Mesothelial cell of epicardium (in vitro differentiated cells): ENCODE results near the gene APOF. TPM values are rescaled to one million over a fixed set of nuclear protein-coding genes. Genes with fewer than 3 reads are reported as not detected.

ENCODE experiments used
- DNase-seq, 2 experiments: peaks; one replicate each; pipeline ENCODE4 v3.0.0; 2021; ENCODE audit warnings: low spot score in 2 of 2; ENCODE audit not compliant: unreplicated experiment in 2 of 2
- H3K27ac Mint-ChIP-seq: 2 replicates; pipeline ENCODE4 v1.8.0; 2021; ENCODE audit warnings: mixed read lengths
- H3K27me3 Mint-ChIP-seq: 2 replicates; pipeline ENCODE4 v1.8.0; 2021; ENCODE audit warnings: low read depth, mixed read lengths
- H3K36me3 Mint-ChIP-seq: 2 replicates; pipeline ENCODE4 v1.8.0; 2021; ENCODE audit warnings: mixed read lengths
- H3K4me1 Mint-ChIP-seq: 2 replicates; pipeline ENCODE4 v1.8.0; 2021; ENCODE audit warnings: mixed read lengths
- H3K4me3 Mint-ChIP-seq: 2 replicates; pipeline ENCODE4 v1.8.0; 2021; ENCODE audit warnings: mild to moderate bottlenecking, moderate library complexity, mixed read lengths
- H3K9me3 Mint-ChIP-seq: 2 replicates; pipeline ENCODE4 v1.8.0; 2021; ENCODE audit warnings: mixed read lengths
- CTCF ChIP-seq: fragments of 200-600 bp; sonication (generic); IDR thresholded peaks from one replicate; pipeline ENCODE4 v1.5.0; 2021; ENCODE audit warnings: antibody characterized with exemption; ENCODE audit not compliant: unreplicated experiment
- total RNA-seq: library from RNA; stranded (reverse); gene quantifications from 3 replicates; pipeline ENCODE4 v1.2.1, GENCODE V29; 2021

APOF gene
- total RNA-seq, 1 donor from 2014 or later: not detected

- H3K9me3 Mint-ChIP-seq: no peaks in the 10 kb centered on the region
- no peak for TF ChIP-seq CTCF
- H3K36me3 Mint-ChIP-seq: peaks cover 7% of the 10 kb centered on the region
- peaks cover 14% of the 10 kb centered on the region for H3K4me1 Mint-ChIP-seq
- peak within 1 kb of the TSS; percentile 99 for H3K27ac Mint-ChIP-seq
- H3K4me3 Mint-ChIP-seq: peak within 1 kb of the TSS; percentile 98
- peak; percentile 90 to 93 for DNase-seq
- no peaks in the 10 kb centered on the region for H3K27me3 Mint-ChIP-seq
These were observed 46.8 kb downstream of the APOF start, which contains the start of gene CNPY2 for GRCh38 chr12:56315622-56316473. Gene CNPY2 (minus strand): TSS chr12:56315988. CDS start chr12:56315217, 771 bp downstream.

- H3K9me3 Mint-ChIP-seq: no peaks in the 10 kb centered on the region
- H3K27me3 Mint-ChIP-seq: no peaks in the 10 kb centered on the region
- TF ChIP-seq CTCF: no peak
- H3K4me3 Mint-ChIP-seq: peak overlapping the region; percentile 98
- peaks cover 14% of the 10 kb centered on the region for H3K4me1 Mint-ChIP-seq
- DNase-seq: peak in 1 of 2 experiments; percentile 43
- peaks cover 7% of the 10 kb centered on the region for H3K36me3 Mint-ChIP-seq
- peak overlapping the region; percentile 99 for H3K27ac Mint-ChIP-seq
These were observed 47.4 kb downstream of the APOF start for GRCh38 chr12:56315249-56315621.

- TF ChIP-seq CTCF: no peak
- Mint-ChIP-seq H3K36me3 (peaks cover 12% of the 10 kb centered on the region), H3K4me1 (peaks cover 11% of the 10 kb centered on the region), H3K27me3 (no peaks in the 10 kb centered on the region), H3K27ac (no peak overlapping the region), H3K4me3 (no peak overlapping the region), H3K9me3 (no peaks in the 10 kb centered on the region)
- no peak for DNase-seq
These were observed 51.7 kb downstream of the APOF start for GRCh38 chr12:56311003-56311402.

Other genes starting within 250 kb of the APOF start
- 3,814 to 4,057 TPM (median 4,017 TPM) in 3 replicates for gene RPL41, start 246.2 kb downstream of the APOF start, total RNA-seq
- 7.8 to 9.2 TPM (median 8.0 TPM) in 3 replicates for gene ZC3H10, start 244.6 kb downstream of the APOF start, total RNA-seq
- 64.7 to 69.4 TPM (median 67.2 TPM) in 3 replicates for gene ESYT1, start 234.6 kb downstream of the APOF start, total RNA-seq
- gene MYL6B, start 210.3 kb downstream of the APOF start, total RNA-seq: 150 to 151 TPM (median 150 TPM) in 3 replicates
- gene MYL6, start 204.5 kb downstream of the APOF start, total RNA-seq: 800 to 830 TPM (median 827 TPM) in 3 replicates
- gene SMARCC2, start 173.4 kb downstream of the APOF start, total RNA-seq: 158 to 177 TPM (median 171 TPM) in 3 replicates
- 47.1 to 49.6 TPM (median 48.1 TPM) in 3 replicates for gene RNF41, start 140.9 kb downstream of the APOF start, total RNA-seq
- gene NABP2, start 138.5 kb downstream of the APOF start, total RNA-seq: 23.5 to 24.4 TPM (median 23.7 TPM) in 3 replicates
- gene SLC39A5, start 132.8 kb downstream of the APOF start, total RNA-seq: 0.76 to 1.3 TPM (median 1.1 TPM) in 3 replicates
- 60.7 to 63.2 TPM (median 63.1 TPM) in 3 replicates for gene ANKRD52, start 104.5 kb downstream of the APOF start, total RNA-seq
- 11.0 to 15.3 TPM (median 12.5 TPM) in 3 replicates for gene COQ10A, start 95.9 kb downstream of the APOF start, total RNA-seq
- 167 to 195 TPM (median 194 TPM) in 3 replicates for gene CS, start 62.5 kb downstream of the APOF start, total RNA-seq
- gene CNPY2, start 46.9 kb downstream of the APOF start, total RNA-seq: 164 to 174 TPM (median 171 TPM) in 3 replicates
- 60.9 to 76.8 TPM (median 66.4 TPM) in 3 replicates for gene PAN2, start 28.9 kb downstream of the APOF start, total RNA-seq
- gene IL23A, start 24.0 kb downstream of the APOF start, total RNA-seq: 0.51 to 0.76 TPM (median 0.72 TPM) in 3 replicates
- 178 to 188 TPM (median 180 TPM) in 3 replicates for gene STAT2, start 2.8 kb downstream of the APOF start, total RNA-seq
- 26.3 to 27.9 TPM (median 27.6 TPM) in 3 replicates for gene TIMELESS, start 86.6 kb upstream of the APOF start, total RNA-seq
- not detected in 3 replicates for gene MIP, start 91.8 kb upstream of the APOF start, total RNA-seq
- gene SPRYD4, start 105.7 kb upstream of the APOF start, total RNA-seq: 5.7 to 6.0 TPM (median 5.7 TPM) in 3 replicates
- gene GLS2, start 125.3 kb upstream of the APOF start, total RNA-seq: 2.2 to 2.9 TPM (median 2.9 TPM) in 3 replicates
- gene RBMS2, start 159.0 kb upstream of the APOF start, total RNA-seq: 78.0 to 89.3 TPM (median 84.3 TPM) in 3 replicates